B cell (primary cell): ENCODE measurements around the gene CNGA3. TPM values are rescaled to one million over a fixed set of nuclear protein-coding genes. Genes with fewer than 3 reads are reported as not detected.

Experiments used
- ATAC-seq: fragments of 200-7000 bp; cut with Tn5 transposase; one replicate; pipeline ENCODE4 v1.10.0; 2021; ENCODE audit warnings: low read depth, mild to moderate bottlenecking, moderate number of reproducible peaks, moderate library complexity
- CTCF ChIA-PET: fragments of 350-600 bp; sonication (Branson Sonifier 250); formaldehyde crosslinking; loops from one replicate; lab custom pipeline; 2021; ENCODE audit warnings: antibody characterized with exemption, inconsistent platforms; lab: Charles Lee
- POLR2A ChIA-PET: fragments of 350-600 bp; sonication (Branson Sonifier 250); formaldehyde crosslinking; loops from one replicate; lab custom pipeline; 2021; ENCODE audit warnings: antibody characterized with exemption; lab: Charles Lee
- DNase-seq: peaks from one replicate; pipeline ENCODE4 v3.0.0; 2013
- H2AFZ ChIP-seq: 2 replicates; pipeline ENCODE4 v1.6.1; 2012; ENCODE audit warnings: mild to moderate bottlenecking, low read depth, low read length; ENCODE audit not compliant: insufficient read depth, poor library complexity, severe bottlenecking
- H3K27ac ChIP-seq, 2 donors: 1 replicate in 1 of 2; 2 replicates in 1 of 2; pipeline ENCODE4 v1.5.1; 2012 to 2013; ENCODE audit warnings: low read length in 2 of 2, mild to moderate bottlenecking in 2 of 2, moderate library complexity in 1 of 2
- H3K27me3 ChIP-seq, 4 experiments: fragments of 200-600 bp in 1 of 4; sonication (generic) in 1 of 4; replicated peaks in 1 of 4; 1 replicate in 2 of 4; 2 replicates in 2 of 4; pipeline versions ENCODE4 v1.6.1 to v1.7.0; 2013 to 2016; ENCODE audit warnings: low read length in 3 of 4, mild to moderate bottlenecking in 2 of 4, mixed read lengths in 1 of 4, moderate library complexity in 1 of 4; ENCODE audit not compliant: insufficient read depth in 4 of 4, control insufficient read depth in 3 of 4; ENCODE audit errors: control extremely low read depth in 1 of 4
- H3K36me3 ChIP-seq, 2 experiments: replicated peaks in 1 of 2; 1 replicate in 1 of 2; 2 replicates in 1 of 2; pipeline versions ENCODE4 v1.6.1 to v1.7.1; 2013; ENCODE audit warnings: low read length in 1 of 2; ENCODE audit not compliant: insufficient read depth in 2 of 2, control insufficient read depth in 1 of 2; ENCODE audit errors: control extremely low read depth in 1 of 2, extremely low read depth in 1 of 2
- H3K4me1 ChIP-seq, 2 donors: fragments of 200-600 bp in 1 of 2; sonication (generic) in 1 of 2; 1 replicate in 1 of 2; 2 replicates in 1 of 2; pipeline versions ENCODE4 v1.5.1 to v1.6.1; 2013 to 2017; ENCODE audit warnings: low read length in 2 of 2; ENCODE audit not compliant: control insufficient read depth in 2 of 2, insufficient read depth in 2 of 2
- H3K4me2 ChIP-seq: replicated peaks from 2 replicates; pipeline ENCODE3; 2012; ENCODE audit warnings: mild to moderate bottlenecking, low read depth, low read length; ENCODE audit not compliant: poor library complexity, severe bottlenecking
- H3K4me3 ChIP-seq, 5 experiments: fragments of 200-600 bp in 1 of 5; sonication (generic) in 1 of 5; 1 replicate in 3 of 5; 2 replicates in 2 of 5; pipeline versions ENCODE4 v1.5.1 to v1.7.0; 2011 to 2016; ENCODE audit warnings: low read length in 4 of 5, mild to moderate bottlenecking in 4 of 5, low read depth in 2 of 5, control low read depth in 1 of 5, moderate library complexity in 1 of 5; ENCODE audit not compliant: insufficient read depth in 1 of 5; ENCODE audit errors: control extremely low read depth in 1 of 5, extremely low read depth in 1 of 5
- H3K79me2 ChIP-seq: fragments of 200-600 bp; sonication (generic); one replicate; pipeline ENCODE4 v1.6.0; 2016; ENCODE audit warnings: low read length; ENCODE audit not compliant: control insufficient read depth, insufficient read depth
- H3K9ac ChIP-seq: fragments of 200-600 bp; sonication (generic); 2 replicates; pipeline ENCODE4 v1.6.1; 2017; ENCODE audit warnings: mild to moderate bottlenecking, low read length, moderate library complexity
- H3K9me3 ChIP-seq, 3 donors: one replicate each; pipeline versions ENCODE4 v1.6.1 to v1.7.1; 2013; ENCODE audit warnings: low read length in 2 of 3; ENCODE audit not compliant: control insufficient read depth in 2 of 3, insufficient read depth in 1 of 3; ENCODE audit errors: control extremely low read depth in 1 of 3
- H4K20me1 ChIP-seq: 2 replicates; pipeline ENCODE4 v1.6.0; 2012; ENCODE audit warnings: mild to moderate bottlenecking, low read length; ENCODE audit not compliant: insufficient read depth, control insufficient read depth, poor library complexity, severe bottlenecking
- H3K27ac Mint-ChIP-seq: one replicate; pipeline ENCODE4 v1.8.0; 2021; ENCODE audit warnings: mixed read lengths
- H3K27me3 Mint-ChIP-seq: one replicate; pipeline ENCODE4 v1.8.0; 2021; ENCODE audit warnings: mixed read lengths
- H3K4me1 Mint-ChIP-seq: one replicate; pipeline ENCODE4 v1.8.0; 2021; ENCODE audit warnings: mixed read lengths
- H3K4me3 Mint-ChIP-seq: one replicate; pipeline ENCODE4 v1.8.0; 2021; ENCODE audit warnings: mixed read lengths
- H3K9me3 Mint-ChIP-seq: one replicate; pipeline ENCODE4 v1.8.0; 2022; ENCODE audit warnings: mixed read lengths; ENCODE audit not compliant: insufficient read depth
- CTCF ChIP-seq: fragments of 200-600 bp; IDR thresholded peaks from one replicate; pipeline ENCODE4 v1.8.0; 2022; ENCODE audit warnings: antibody characterized with exemption, mild to moderate bottlenecking
- EZH2 ChIP-seq: IDR thresholded peaks from 2 replicates; pipeline ENCODE4 v1.6.1; 2012; ENCODE audit warnings: borderline replicate concordance, low read depth, mild to moderate bottlenecking, moderate library complexity, low read length; ENCODE audit not compliant: insufficient read depth, poor library complexity, severe bottlenecking
- WGBS: methylation state at CpG from one replicate; pipeline ENCODE4 v1.1.5; 2013; ENCODE audit warnings: missing lambda C conversion rate; ENCODE audit not compliant: insufficient coverage; 5-methylcytosine and 5-hydroxymethylcytosine counted together
- intact Hi-C: fragments of 100-400 bp; cut with micrococcal nuclease; formaldehyde crosslinking; loops from one replicate; pipeline ENCODE4 v1.10.0; 2022
- polyA plus RNA-seq: library from polyadenylated mRNA; depleted of rRNA; stranded (reverse); fragments of >200 nt; gene quantifications from 2 replicates; pipeline ENCODE4 v1.2.3, GENCODE V29; 2012
- total RNA-seq, 2 donors: library from RNA; stranded (reverse); fragments of 120-200 nt in 1 of 2; gene quantifications; 1 replicate in 1 of 2; 2 replicates in 1 of 2; pipeline versions ENCODE4 v1.2.3 to v1.2.4, GENCODE V29; 2013 to 2022

CNGA3 gene
- total and polyA plus RNA-seq, 2 donors (not counting 1 experiment from before 2014, with no cell fraction given), result not detected

GRCh38 chr2:98446850-98447249 is 100.6 kb downstream of the CNGA3 start:
- Histone ChIP-seq H3K79me2 (peaks cover 56% of the 10 kb centered on the region), H4K20me1 (no peaks in the 10 kb centered on the region), H3K9ac (no peak overlapping the region), H3K27ac (no peak overlapping the region), H3K9me3 (no peaks in the 10 kb centered on the region), H3K4me3 (no peak overlapping the region), H3K36me3 (no peaks in the 10 kb centered on the region), H2AFZ (no peak overlapping the region), H3K4me1 (peaks cover 13 to 21% of the 10 kb centered on the region in 2 donors), H3K27me3 (no peaks in the 10 kb centered on the region), H3K4me2 (no peak overlapping the region)
- H3K27ac Mint-ChIP-seq, result no peak overlapping the region
- peaks cover 20% of the 10 kb centered on the region for H3K4me1 Mint-ChIP-seq
- ATAC-seq (no peak), DNase-seq (no peak)
- no peak overlapping the region for H3K4me3 Mint-ChIP-seq
- intact Hi-C loops, result loop anchor here (5.0 to 10.0 kb wide), 2 partner anchors 40 to 158 kb away; partner anchors contain the start of genes COA5 and UNC50
- ChIA-PET POLR2A (interaction anchor here (0.9 kb wide), 1 partner anchor 9 kb away, joined by 4 read pairs; no protein-coding TSS in a partner anchor), CTCF (interaction anchor here (1.3 kb wide), 1 partner anchor 10 kb away, joined by 5 read pairs; no protein-coding TSS in a partner anchor)
- no peaks in the 10 kb centered on the region for H3K27me3 Mint-ChIP-seq
- WGBS, result 80% methylated on average over 1 of the region's 6 CpGs
- H3K9me3 Mint-ChIP-seq, result no peaks in the 10 kb centered on the region
- TF ChIP-seq CTCF (no peak), EZH2 (no peak)

Other genes starting within 250 kb of the CNGA3 start
- 22.5 and 29.9 TPM in 2 replicates for gene INPP4A, start 98.4 kb downstream of the CNGA3 start, total RNA-seq
- 9.9 and 10.7 TPM in 2 replicates for gene INPP4A, start 98.4 kb downstream of the CNGA3 start, polyA plus RNA-seq